C4-2B (cell line): ENCODE results near the gene CFAP97D2.

Experiments
- CTCF ChIP-seq: fragments of 450-650 bp; conservative IDR thresholded peaks from 2 replicates; pipeline ENCODE4 v1.5.1; 2017; ENCODE audit warnings: mild to moderate bottlenecking
- ZFX ChIP-seq: fragments of 450-650 bp; IDR thresholded peaks from 2 replicates; pipeline ENCODE4 v1.6.1; 2017

- TF ChIP-seq CTCF (no peak), ZFX (no peak)
Observed at GRCh38 chr13:114264886-114265611, 86.0 kb downstream of the CFAP97D2 start.
